ENCODE measurements around the gene PRRC2C. TPM values are rescaled to one million over a fixed set of nuclear protein-coding genes. Genes with fewer than 3 reads are reported as not detected.

Gene PRRC2C
- total and polyA plus RNA-seq, 3 donors from 2014 or later, result 67.0 to 128 (median 114) TPM

GRCh38 chr1:171576144-171576543, 90.8 kb downstream of the PRRC2C start:
- 79 to 96% methylated on average over 1 of the region's 1 CpG for WGBS, 2 donors
- no peak overlapping the region for H3K4me3 ChIP-seq
- no peaks in the 10 kb centered on the region for H3K9me3 ChIP-seq
- H3K36me3 ChIP-seq (ENCODE audit: low read depth, missing control alignments), result no peaks in the 10 kb centered on the region
- no peak overlapping the region for H3K27ac ChIP-seq
- H3K27me3 ChIP-seq, result no peaks in the 10 kb centered on the region
- intact Hi-C loops (cut with DNase I; ENCODE audit: low total_unique reads), result no loop called here
- no peaks in the 10 kb centered on the region for H3K4me1 ChIP-seq
- DNase-seq, result no peak
- TF ChIP-seq CTCF (IDR thresholded peaks at IDR 0.05) (no peak), POLR2A (IDR thresholded peaks at IDR 0.05) (no peak)

DNA sequence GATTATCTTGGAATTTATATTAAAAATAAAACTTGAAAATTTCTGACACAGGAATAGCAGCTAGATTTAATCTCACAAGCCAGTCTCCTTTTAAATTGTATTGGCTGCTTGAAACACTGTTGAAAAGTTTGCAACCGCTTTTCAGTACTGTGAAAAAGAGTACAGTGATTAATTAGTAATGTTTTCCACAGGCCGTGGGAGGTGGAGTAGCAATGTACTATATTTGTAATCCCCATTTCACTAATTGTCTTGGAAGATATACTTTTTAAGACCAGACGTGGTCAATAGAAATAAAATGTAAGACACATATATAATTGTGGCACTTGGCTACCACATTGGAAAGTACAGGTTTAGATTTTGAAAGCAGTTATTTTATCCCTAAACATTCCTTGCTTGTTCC, 95.9 kb downstream of the PRRC2C start:
- TF ChIP-seq CTCF (IDR thresholded peaks at IDR 0.05) (no peak), POLR2A (IDR thresholded peaks at IDR 0.05) (no peak)
- Histone ChIP-seq H3K27ac (no peak overlapping the region), H3K9me3 (no peaks in the 10 kb centered on the region), H3K4me1 (no peaks in the 10 kb centered on the region), H3K36me3 (ENCODE audit: low read depth, missing control alignments) (no peaks in the 10 kb centered on the region), H3K27me3 (no peaks in the 10 kb centered on the region), H3K4me3 (no peak overlapping the region)
- intact Hi-C loops (cut with DNase I; ENCODE audit: low total_unique reads), result no loop called here
- WGBS, 2 donors, result 72 to 74% methylated on average over 3 of the region's 3 CpGs
- DNase-seq, result no peak

GRCh38 chr1:171581766-171582165, 96.4 kb downstream of the PRRC2C start:
- Histone ChIP-seq H3K4me1 (no peaks in the 10 kb centered on the region), H3K36me3 (ENCODE audit: low read depth, missing control alignments) (no peaks in the 10 kb centered on the region), H3K27ac (no peak overlapping the region), H3K9me3 (no peaks in the 10 kb centered on the region), H3K4me3 (no peak overlapping the region), H3K27me3 (no peaks in the 10 kb centered on the region)
- intact Hi-C loops (cut with DNase I; ENCODE audit: low total_unique reads), result no loop called here
- TF ChIP-seq POLR2A (IDR thresholded peaks at IDR 0.05), result no peak
- no peak for TF ChIP-seq CTCF (IDR thresholded peaks at IDR 0.05)
- no peak for DNase-seq

DNA sequence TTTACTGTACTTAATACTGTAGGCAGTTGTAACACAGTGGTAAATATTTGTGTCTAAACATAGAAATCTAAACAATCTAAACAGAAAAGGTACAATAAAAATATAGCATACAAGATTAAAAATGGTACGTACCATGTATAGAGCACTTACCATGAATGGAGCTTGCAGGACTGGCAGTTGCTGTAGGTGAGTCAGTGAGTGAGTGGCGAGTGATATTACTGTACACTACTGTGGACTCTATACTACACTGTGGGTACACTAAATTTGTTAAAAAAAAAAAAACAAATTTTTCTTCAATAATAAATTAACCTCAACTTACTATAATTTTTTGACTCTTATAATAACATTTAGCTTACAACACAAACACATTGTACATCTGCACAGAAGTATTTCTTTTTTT, 97.3 kb downstream of the PRRC2C start:
- 94 to 97% methylated on average over 2 of the region's 2 CpGs for WGBS, 2 donors
- DNase-seq, result no peak
- TF ChIP-seq CTCF (IDR thresholded peaks at IDR 0.05) (no peak), POLR2A (IDR thresholded peaks at IDR 0.05) (no peak)
- no peak overlapping the region for H3K4me3 ChIP-seq
- no peaks in the 10 kb centered on the region for H3K36me3 ChIP-seq (ENCODE audit: low read depth, missing control alignments)
- intact Hi-C loops (cut with DNase I; ENCODE audit: low total_unique reads), result no loop called here
- H3K27ac ChIP-seq, result no peak overlapping the region
- no peaks in the 10 kb centered on the region for H3K27me3 ChIP-seq
- no peaks in the 10 kb centered on the region for H3K4me1 ChIP-seq
- H3K9me3 ChIP-seq, result no peaks in the 10 kb centered on the region

DNA sequence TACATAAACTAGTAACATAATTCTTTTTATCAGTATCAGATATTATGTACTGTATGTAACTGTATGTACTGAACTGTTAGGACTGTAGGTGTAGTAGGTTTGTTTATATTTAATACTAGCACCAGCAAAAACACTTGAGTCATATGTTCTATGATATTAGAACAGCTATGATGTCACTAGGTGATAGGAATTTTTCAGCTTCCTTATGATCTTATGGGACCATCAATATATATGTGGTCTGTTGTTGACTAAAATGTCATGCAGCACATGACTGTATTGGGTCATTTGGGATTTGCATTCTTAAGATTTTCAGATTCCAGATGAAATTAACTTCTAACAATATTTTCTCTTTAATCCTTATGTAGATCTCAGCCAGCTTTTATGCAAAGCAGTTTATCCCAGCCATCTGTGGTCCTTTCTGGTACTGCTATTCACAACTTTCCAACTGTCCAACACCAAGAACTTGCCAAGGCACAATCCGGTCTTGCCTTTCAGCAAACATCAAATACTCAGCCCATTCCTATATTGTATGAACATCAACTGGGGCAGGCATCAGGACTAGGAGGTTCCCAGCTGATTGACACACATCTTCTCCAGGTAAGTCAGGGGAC, 98.4 kb downstream of the PRRC2C start:
- Histone ChIP-seq H3K36me3 (ENCODE audit: low read depth, missing control alignments) (no peaks in the 10 kb centered on the region), H3K4me3 (no peak overlapping the region), H3K27ac (no peak overlapping the region), H3K27me3 (no peaks in the 10 kb centered on the region), H3K4me1 (no peaks in the 10 kb centered on the region), H3K9me3 (no peaks in the 10 kb centered on the region)
- DNase-seq, result no peak
- no peak for TF ChIP-seq CTCF (IDR thresholded peaks at IDR 0.05)
- TF ChIP-seq POLR2A (IDR thresholded peaks at IDR 0.05), result no peak
- 63 to 82% methylated on average over 1 of the region's 1 CpG for WGBS, 2 donors
- intact Hi-C loops (cut with DNase I; ENCODE audit: low total_unique reads), result no loop called here

Data from testis (tissue), 3 donors.